Activated CD4-positive, alpha-beta T cell treated with anti-CD3 and anti-CD28 coated beads for 24 hours (primary cell): ENCODE measurements around the gene GLG1.
"Not testable (repeated sequence)": the region's sequence is repeated elsewhere in the genome, so short reads cannot be mapped to it uniquely, and the experiment has no call there.

ENCODE experiments used
- DNase-seq, 2 donors: peaks; one replicate each; pipeline ENCODE4 v3.0.0-alpha.2; 2020; ENCODE audit warnings: low read depth in 2 of 2

GLG1 gene

DNA sequence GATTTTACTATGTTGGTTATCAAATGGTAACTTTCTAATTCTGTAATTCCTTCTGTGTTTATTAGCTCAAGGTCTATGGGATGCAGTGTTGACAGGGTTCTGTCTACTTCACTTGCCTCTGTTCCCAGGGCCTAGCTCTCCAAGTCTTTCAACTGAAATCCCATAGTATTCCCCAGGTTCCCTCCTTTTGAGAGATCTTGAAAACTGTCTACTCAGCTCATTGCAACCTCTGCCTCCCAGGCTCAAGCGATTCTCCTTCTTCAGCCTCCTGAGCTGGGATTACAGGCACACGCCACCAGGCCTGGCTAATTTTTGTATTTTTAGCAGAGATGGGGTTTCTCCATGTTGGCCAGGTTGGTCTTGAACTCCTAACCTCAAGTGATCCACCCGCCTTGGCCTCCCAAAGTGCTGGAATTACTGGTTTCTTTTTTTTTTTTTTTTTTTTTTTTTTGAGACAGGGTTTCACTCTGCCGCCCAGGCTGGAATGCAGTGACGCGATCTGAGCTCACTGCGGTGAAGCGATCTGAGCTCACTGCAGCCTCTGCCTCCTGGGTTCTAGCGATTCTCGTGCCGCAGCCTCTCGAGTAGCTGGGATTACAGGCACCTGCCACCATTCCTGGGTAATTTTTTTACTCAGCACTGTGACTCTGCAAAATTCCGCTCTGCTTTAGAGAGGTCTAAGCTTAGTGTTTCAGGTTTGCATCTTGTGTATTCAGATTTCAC is 163.1 kb downstream of the GLG1 start:
- not testable (repeated sequence) for DNase-seq

DNA sequence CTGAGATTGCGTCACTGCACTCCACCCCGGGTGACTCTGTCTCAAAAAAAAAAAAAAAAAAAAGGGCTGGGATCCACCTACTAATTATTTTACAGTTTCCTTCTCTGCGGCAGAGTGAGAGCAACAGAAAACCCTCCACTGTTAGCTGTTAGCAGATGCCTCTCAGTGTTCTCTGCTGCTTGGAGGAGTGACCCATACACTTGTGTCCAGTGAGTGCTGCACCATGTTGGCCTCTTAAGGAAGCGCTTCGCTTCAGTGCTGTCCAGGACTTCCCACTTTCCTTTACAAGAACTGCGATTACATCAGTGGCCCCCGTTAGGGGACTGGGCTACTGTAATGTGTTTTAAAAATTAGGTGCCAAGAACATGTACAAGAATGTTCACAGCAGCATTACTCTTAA is 167.2 kb downstream of the GLG1 start:
- no peak for DNase-seq

DNA sequence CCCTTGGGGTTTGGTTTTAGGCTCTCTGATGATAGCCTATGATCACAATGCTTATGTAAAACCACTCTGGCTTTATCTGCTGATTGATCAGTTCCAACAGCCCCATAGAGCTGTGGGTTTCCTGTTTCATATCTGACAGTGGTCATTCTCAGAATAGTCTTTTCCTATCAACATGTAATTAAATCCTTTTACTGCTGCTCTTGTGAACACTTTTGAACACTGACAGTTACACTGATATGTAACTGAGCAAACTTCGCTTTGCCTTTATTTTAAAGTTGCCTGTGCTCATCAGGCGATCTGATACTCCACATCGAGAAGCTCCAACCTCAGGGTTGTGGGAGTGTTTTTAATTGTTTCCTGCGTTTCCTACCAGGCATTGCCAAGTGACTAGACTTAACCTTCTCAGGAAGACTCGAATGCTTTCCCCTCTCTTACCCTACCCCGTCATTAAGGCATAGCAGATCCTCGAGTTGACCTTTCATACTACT is 168.4 kb downstream of the GLG1 start:
- DNase-seq: no peak

DNA sequence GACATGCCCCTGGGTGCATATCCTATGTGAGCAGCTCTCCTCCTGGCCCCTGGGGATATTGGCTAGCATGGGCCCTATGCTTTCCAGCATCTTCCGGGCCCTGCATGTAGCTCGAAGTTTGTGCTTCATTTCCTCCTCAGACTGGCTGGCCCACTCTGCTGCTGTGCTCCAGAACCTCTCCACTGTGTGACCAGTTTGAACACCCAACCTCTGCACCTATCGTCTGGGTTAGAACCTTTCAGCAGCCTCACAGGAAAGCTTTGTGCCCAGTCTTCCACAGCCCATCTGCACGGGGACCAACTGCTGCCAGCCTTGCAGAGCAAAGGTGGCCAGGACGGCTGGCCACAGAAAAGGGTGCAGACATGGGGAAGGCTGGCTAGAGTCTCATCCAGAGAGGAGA is 175.4 kb downstream of the GLG1 start:
- no peak for DNase-seq

DNA sequence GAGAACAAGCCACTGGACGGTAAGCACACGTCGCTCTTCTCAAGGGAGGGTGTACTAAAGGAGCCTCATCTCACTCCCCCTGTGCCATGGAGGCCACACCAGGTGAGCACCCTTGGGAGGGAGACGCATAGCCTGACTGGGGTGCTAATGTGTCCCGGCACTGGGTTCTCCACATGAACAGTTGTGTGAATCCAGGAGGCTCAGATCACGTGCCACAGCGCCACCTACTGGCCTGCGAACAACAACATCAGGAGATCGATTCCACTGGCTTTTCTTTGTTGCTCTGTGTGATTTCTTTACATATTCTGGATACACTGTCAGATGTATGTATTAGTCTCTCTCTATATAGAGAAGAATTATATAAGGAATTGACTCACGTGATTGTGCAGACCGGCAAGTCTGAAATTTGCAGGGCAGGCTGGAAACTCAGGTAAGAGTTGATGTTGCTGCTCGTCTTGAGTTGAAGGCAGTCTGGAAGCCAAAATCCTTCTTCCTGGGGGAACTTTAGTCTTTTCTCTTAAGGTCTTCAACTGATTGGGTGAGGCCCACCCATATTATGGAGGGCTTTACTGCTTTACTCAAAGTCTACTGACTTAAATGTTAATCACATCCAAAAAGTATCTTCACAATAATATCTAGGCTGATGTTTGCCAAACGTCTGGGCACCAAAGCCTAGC is 176.7 kb downstream of the GLG1 start:
- DNase-seq: peak; percentile 18 to 39

DNA sequence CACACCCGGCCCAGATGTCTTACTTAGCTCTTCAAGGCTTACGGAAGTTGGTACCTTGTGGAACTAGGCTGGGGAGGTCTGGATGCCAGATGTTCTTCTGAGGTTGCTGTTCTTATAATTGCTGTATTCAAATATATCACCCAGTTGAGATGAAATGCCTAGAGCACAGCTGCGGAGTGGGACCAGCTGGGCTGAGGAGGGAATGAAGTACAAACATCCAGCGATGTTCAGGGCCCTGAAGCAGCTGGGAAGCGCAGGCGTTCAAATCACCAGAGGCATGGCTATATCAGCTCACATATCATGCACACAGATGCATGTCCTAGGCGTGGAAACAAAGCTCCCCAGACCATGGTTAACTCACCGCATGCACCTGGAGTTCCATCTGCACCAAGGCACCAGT is 178.4 kb downstream of the GLG1 start:
- DNase-seq: not testable (repeated sequence)

DNA sequence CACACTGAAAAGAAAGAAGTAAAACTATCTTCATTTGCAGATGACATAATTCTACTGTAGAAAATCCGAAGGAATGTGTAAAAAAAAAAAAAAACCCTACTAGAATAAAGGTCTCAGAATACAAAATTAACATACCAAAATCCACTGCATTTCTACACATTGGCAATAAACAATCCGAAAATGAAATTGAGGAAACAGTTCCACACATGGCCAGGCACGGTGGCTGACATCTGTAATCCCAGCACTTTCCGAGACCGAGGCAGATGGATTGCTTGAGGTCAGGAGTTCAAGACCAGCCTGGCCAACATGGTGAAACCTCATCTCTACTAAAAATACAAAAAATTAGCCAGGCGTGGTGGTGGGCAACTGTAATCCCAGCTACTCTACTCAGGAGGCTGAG is 181.2 kb downstream of the GLG1 start:
- not testable (repeated sequence) for DNase-seq

DNA sequence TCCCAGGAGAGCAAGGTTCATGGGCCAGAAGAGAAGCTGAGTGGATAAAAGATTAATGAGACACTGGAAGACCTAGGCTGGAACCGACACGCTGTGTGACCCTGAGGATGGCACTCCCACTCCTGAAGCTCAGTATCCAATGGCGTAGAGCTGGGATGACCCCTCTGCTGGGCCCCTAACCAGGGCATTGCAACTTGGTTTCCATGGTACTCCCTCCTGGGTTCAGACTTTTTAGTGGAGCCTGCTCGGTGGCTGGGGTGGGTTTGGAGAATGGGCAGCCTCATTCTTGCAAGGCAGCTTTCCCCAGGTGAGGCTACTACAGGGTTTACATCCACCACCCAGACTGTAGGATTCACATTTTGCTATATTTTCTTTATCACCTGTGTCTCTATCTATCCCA is 183.2 kb downstream of the GLG1 start:
- DNase-seq: not testable (repeated sequence)

DNA sequence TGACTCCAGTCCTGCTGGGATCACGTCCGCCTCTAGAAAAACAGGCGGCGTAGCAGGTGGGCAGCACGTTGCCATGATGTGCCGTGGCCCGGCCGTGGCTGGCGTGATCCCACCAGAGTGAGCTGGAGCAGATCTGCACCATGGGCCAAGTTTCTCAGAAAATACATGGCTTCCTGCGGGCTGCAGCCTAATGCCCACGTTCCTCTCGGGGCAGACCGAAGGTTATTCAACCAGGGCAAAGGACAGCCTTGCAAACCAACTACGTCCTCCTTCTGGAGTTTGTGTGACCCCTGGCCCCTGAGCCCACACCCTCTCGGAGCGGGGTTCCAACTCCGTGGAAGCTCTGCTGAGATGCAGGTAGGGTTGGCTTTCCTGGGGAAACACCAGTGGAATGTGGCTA is 184.8 kb downstream of the GLG1 start:
- not testable (repeated sequence) for DNase-seq

DNA sequence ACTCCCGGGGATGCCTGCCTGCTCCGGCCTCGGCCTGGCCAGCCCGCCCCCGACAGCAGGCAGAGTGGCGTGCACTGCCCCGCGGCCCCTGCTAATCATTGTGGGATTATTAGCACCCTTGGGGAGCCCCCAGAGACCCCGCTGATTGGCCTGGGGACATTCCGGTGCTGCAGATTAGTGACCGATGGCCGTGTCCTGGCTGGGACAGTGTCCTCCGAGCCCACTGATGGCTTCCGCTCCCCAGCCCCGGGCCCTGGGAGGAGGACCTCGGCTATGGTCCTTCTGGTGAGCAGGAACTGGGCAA is 185.5 kb downstream of the GLG1 start:
- not testable (repeated sequence) for DNase-seq

DNA sequence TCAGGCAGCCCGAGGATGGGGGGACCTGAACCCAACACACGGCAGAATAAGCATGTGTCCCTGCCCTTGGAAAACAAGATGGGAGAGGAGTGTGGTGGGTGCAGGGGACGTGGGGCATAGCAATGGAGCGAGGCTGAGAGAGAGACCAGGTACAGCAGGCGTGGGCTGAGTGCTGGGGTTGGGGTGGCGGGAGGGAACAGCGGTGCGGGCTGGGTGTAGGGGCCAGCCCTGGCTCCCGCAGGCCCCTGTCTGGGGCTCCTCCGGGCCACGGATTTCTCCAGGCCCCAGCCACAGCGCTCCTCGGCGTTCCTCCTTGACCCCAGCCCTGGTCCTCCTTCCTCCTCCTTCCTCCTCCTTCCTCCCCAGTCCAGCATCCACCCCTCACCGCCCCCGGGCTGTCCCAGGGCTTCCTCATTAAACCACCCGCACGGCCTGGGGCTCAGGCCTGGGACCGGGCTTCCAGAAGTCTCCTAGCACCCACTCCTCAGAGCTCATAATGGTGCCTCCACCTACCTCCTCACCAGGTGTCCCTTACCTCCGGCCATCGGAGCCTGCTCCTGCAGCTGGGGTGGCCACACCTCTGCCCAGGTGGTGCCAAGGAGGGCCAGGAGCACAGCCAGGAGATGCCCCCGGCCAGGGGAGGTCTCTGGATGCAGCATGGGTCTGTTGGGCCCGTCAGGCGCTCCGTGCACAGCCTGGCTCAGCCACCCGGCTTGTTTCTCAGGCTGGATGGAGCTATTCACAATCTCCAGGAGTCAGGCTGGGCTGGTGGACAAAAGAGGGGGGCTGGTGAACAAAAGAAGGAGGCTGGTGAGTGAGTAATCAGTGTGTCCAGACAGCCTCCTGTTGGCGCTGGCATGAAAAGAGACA is 186.1 kb downstream of the GLG1 start, which contains the start of gene CLEC18B:
Gene CLEC18B, minus strand, starts transcription at position 867 of the 870 bp plus-strand sequence. Its CDS starts 208 bp downstream, at position 659.
- not testable (repeated sequence) for DNase-seq

DNA sequence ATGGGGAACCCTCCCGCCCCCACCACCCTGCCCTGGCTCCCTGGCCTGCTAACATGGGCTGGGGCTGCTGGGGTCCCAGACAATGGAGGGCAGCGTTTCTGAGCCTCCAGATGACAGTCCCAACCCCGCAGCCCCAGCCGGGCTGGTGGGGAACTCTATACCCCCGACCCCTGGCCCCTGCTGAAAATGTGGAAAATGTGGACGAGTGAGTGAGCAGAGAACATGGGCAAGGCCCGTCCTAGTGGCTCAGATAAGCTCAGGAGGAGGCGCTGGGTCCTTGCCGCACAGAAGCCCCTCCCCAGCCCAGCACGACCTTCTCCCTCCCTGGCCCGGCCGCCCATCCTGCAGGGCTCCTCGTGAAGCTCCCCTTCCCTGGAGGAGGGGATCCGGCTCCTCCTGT is 187.1 kb downstream of the GLG1 start:
- not testable (repeated sequence) for DNase-seq

DNA sequence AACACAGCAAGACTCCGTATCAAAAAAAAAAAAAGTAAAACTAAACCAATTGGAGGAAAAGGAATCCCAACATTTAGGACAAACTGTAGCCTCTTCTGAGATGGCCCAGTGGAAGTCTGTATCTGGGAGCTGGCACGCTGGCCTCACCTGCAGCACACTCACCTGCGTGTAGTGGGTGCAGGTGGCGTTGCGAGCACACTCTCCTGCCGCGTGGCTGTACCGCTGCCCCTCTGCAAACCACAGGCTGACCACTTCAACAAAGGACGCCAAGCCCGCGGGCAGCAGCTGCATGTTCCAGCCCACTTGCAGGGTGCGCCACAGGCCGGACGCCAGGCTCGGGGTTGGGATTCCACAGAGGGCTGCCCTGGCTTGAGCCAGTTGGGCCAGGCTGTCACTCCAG is 189.0 kb downstream of the GLG1 start:
- not testable (repeated sequence) for DNase-seq

DNA sequence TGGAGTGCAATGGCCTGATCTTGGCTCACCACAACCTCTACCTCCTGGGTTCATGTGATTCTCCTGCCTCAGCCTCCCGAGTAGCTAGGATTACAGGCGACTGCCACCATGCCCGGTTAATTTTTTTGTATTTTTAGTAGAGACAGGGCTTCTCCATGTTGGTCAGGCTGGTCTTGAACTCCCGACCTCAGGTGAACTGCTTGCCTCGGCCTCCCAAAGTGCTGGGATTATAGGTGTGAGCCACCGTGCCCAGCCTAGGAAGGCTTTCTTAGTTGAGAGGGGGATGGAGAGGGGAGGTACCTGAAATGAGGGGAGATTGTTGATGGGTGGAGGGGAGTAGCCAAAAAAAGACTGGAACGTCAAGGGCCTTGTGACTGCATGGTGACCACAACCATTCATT is 193.0 kb downstream of the GLG1 start:
- not testable (repeated sequence) for DNase-seq

DNA sequence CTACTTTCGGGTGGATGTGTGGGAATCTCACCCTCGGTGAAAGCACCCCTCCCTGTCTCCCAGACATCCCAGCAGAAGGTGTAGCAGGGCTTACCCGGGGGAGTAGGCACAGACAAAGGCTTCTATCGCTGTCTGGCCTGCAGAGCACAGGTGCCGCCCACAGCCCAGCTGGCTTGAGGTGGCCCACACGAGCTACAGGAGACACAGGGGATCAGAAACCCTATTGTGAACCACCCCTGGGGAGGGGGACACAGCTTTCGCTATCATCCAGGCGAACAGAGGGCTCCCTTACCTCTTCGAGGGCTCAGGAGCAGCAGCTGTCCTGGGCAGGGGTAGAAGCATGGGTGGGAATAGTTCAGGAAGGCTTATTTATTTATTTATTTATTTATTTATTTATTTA is 193.4 kb downstream of the GLG1 start:
- DNase-seq: not testable (repeated sequence)

DNA sequence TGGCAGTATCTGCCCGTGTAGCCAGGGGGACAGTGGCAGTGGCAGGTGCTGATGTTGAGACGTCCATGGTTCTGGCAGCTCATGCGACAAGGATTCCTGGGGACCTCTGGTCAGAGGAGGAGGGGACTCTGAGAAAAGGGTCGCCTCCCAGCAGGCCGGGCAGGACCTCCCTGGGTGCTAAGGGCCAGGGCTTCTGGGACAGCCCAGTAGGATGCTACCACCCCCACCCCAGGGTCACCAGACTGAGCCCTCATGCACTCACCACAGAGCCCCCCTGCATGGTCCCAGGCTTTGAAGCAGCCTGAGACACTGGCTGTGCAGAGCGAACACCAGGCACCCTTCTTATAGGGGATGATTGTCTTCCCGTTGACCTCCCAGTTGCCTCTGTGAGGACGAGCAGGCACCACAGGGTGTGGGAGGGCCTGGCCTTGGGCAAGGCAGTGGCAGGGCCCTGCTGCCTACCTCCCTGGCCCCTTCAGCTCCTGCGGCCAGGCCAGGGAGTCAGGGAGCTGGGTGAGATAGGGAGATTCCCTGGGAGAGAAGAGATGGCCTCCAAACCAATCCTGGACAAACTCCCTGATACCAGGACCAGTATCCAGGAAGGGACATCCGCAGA is 194.0 kb downstream of the GLG1 start:
- not testable (repeated sequence) for DNase-seq

DNA sequence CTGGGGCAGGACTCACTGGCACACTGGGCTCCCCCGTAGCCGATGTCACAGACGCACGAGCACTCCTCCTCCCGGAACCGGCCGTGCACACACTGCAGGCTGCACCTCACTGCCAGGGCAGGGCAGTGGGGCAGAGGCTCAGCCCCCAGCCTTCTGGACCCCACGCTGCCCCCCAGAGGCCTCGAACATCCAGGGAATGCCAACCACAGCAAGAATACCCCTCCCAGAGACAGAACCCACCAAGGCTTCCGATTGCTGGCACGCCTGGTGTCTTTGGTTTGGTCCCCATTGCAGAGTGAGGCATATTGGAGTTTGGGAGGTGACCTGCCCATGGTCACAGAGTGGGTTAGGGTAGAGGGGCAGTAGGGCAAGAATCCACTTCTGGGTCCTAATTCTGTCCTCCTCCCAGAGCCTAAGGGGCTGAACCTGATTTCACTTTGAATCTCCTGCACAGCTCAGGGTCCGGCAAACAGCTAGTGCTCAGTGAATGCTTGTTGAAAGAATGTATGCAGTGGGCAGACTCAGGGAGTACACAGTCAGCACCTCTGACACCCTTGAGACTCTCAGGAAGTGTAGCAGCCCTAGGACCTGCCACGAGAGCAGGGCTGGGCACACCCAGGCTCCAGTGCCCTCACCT is 194.7 kb downstream of the GLG1 start:
- not testable (repeated sequence) for DNase-seq

DNA sequence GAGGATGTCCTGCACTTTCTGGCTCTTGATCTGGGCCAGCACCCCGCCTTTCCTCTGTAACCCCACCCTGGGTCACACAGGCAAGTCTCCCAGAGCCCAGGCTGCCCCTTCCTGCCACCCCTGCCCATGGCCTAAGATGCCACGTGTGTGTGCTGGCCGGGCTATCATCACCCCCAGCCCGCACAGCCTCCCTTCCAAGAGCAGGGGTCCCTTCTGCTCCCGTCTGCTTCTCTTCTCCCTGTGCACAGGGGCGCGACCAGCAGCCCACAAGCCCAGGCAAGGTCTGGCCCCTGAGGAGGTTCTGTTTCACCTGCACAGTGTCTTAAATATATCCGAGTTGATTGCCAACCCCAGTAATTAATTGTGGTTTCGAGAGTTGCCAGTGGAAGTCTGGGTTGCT is 195.9 kb downstream of the GLG1 start:
- DNase-seq: not testable (repeated sequence)

DNA sequence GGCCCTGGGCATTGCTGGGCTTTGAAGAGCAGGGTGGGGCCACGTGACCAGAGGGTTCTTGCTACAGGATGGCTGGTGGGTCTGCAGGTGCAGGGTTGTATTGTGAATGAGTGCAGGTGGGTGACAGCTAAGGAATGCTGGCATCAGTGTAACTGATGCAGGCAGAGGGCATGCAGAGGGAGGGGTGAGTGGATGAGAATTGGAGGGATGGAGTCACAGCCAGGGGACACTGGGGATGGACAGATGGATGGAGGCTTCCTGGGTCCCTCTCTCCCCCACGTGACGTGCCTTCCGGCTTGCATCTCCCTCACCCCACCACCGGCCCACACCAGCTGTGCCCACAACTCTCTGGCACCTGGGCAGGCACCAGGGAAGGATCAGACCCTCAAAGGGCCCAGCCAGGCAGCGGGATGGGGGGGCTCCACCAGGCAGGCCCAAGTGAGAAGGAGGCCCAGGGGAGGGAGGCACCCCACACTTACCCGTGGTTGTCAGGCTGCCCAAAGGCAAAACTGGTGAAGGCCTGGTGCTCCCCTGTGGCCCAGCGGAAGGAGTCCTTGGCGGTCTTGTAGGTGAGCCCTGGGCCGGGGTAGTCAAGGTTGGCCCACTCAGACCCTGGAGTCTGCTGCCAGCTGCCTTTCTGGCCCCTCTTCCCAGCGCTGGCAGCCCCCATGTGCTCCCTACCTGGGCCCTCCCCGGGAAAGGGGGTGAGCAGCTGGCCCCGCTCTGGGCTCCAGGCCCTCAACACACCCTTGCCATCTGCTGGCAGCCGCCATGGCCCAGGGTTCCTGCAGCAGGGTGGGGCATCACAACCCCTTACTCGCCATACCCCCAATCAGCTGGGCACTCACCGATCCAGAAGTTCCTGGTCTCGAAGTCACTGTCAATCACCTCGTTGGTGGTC is 196.6 kb downstream of the GLG1 start:
- not testable (repeated sequence) for DNase-seq
